K562 (cell line): Measurements from ENCODE around the gene TMEM139.

Experiments
- NCOR1 ChIP-seq: fragments of 450-650 bp; IDR thresholded peaks from 2 replicates; pipeline ENCODE4 v1.6.1; 2016; ENCODE audit warnings: mild to moderate bottlenecking, moderate library complexity
- POLR2A ChIP-seq: fragments of 450-650 bp; conservative IDR thresholded peaks from 2 replicates; pipeline ENCODE4 v1.6.1; 2016
- ZNF707 ChIP-seq: fragments of 250-450 bp; sonication (Bioruptor Pico); conservative IDR thresholded peaks from 2 replicates; pipeline ENCODE4 v1.8.0; 2022; ENCODE audit warnings: inconsistent platforms, mild to moderate bottlenecking, moderate library complexity

GRCh38 chr7:143337216-143337615, 52.5 kb downstream of the TMEM139 start:
- TF ChIP-seq ZNF707 (no peak), POLR2A (no peak), NCOR1 (no peak)
